GM19023 (cell line): Measurements from ENCODE around the gene NUFIP1.
"Not testable (repeated sequence)": the region's sequence is repeated elsewhere in the genome, so short reads cannot be mapped to it uniquely, and the experiment has no call there.

Experiments used
- ATAC-seq: cut with Tn5 transposase; IDR thresholded peaks from one replicate; pipeline ENCODE4 v1.9.1; 2021; ENCODE audit warnings: mild to moderate bottlenecking, moderate library complexity; ENCODE audit not compliant: unreplicated experiment

Gene NUFIP1

GRCh38 chr13:44989071-44989889, at the start of gene NUFIP1, which contains the start of gene GPALPP1:
Gene NUFIP1 (minus strand): TSS chr13:44989471. CDS start chr13:44989436, 35 bp downstream.
Gene GPALPP1 (plus strand): TSS chr13:44989538. CDS start chr13:44989655, 117 bp downstream.
- ATAC-seq, result peak; percentile 99

GRCh38 chr13:45036206-45036605, 46.9 kb upstream of the NUFIP1 start:
- ATAC-seq, result no peak

- no peak for ATAC-seq
Observed at GRCh38 chr13:45034342-45034741, 45.1 kb upstream of the NUFIP1 start.

GRCh38 chr13:45024847-45025246, 35.6 kb upstream of the NUFIP1 start:
- no peak for ATAC-seq

GRCh38 chr13:45021250-45021649, 32.0 kb upstream of the NUFIP1 start:
- no peak for ATAC-seq

- ATAC-seq, result not testable (repeated sequence)
Observed at GRCh38 chr13:45019981-45020380, 30.7 kb upstream of the NUFIP1 start.

- ATAC-seq, result no peak
Observed at GRCh38 chr13:45016792-45017425, 27.6 kb upstream of the NUFIP1 start.

- ATAC-seq, result no peak
Observed at GRCh38 chr13:45015300-45015699, 26.0 kb upstream of the NUFIP1 start.

- ATAC-seq, result no peak
Observed at GRCh38 chr13:45011198-45011597, 21.9 kb upstream of the NUFIP1 start.

- ATAC-seq, result no peak
Observed at GRCh38 chr13:45007823-45008222, 18.6 kb upstream of the NUFIP1 start.

GRCh38 chr13:45007225-45007624, 18.0 kb upstream of the NUFIP1 start:
- ATAC-seq, result no peak

- no peak for ATAC-seq
Observed at GRCh38 chr13:45004096-45004495, 14.8 kb upstream of the NUFIP1 start.

- ATAC-seq, result no peak
Observed at GRCh38 chr13:45003417-45003816, 14.1 kb upstream of the NUFIP1 start.

- no peak for ATAC-seq
Observed at GRCh38 chr13:44989941-44990340, 670 bp upstream of the NUFIP1 start.

GRCh38 chr13:44978328-44978727, 10.9 kb downstream of the NUFIP1 start:
- ATAC-seq, result no peak

GRCh38 chr13:44976949-44977583, 12.2 kb downstream of the NUFIP1 start:
- no peak for ATAC-seq

- ATAC-seq, result no peak
Observed at GRCh38 chr13:44976196-44976595, 13.1 kb downstream of the NUFIP1 start.

- ATAC-seq, result peak; percentile 62
Observed at GRCh38 chr13:44974056-44974793, 15.0 kb downstream of the NUFIP1 start.

- no peak for ATAC-seq
Observed at GRCh38 chr13:44972956-44973581, 16.2 kb downstream of the NUFIP1 start.
